Glomerular visceral epithelial cell (primary cell): Measurements from ENCODE around the gene NLGN4X.

Source experiments
- DNase-seq: peaks from one replicate; pipeline ENCODE4 v3.0.0-alpha.2; 2016; ENCODE audit errors: extremely low spot score

Gene NLGN4X

GRCh38 chrX:6228720-6229119, at the start of gene NLGN4X:
TSS of gene NLGN4X (minus strand) at chrX:6228867. CDS start at chrX:6151466, 77,401 bp downstream.
- no peak for DNase-seq

DNA sequence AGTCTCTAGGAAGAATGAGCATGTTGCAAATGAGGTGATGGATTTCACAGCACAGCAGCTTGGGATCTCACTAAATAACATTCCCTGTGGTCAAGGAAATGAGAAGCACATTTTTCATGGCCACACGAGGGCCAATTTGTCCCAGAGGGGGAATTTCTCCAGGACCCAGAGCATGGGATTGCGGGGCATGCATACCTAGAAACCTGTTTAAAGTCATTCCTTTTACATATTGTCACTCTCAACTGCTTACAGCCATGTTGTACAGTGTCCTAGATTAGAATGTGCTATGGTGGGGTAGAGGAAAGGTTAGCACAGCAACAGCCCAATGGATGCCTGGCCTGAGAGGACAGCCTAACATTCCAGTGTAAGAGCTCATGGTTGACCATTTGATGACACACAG, 37.4 kb upstream of the NLGN4X start:
- no peak for DNase-seq

GRCh38 chrX:6262959-6263358, 34.3 kb upstream of the NLGN4X start:
- DNase-seq: no peak

GRCh38 chrX:6257025-6257424, 28.4 kb upstream of the NLGN4X start:
- no peak for DNase-seq

DNA sequence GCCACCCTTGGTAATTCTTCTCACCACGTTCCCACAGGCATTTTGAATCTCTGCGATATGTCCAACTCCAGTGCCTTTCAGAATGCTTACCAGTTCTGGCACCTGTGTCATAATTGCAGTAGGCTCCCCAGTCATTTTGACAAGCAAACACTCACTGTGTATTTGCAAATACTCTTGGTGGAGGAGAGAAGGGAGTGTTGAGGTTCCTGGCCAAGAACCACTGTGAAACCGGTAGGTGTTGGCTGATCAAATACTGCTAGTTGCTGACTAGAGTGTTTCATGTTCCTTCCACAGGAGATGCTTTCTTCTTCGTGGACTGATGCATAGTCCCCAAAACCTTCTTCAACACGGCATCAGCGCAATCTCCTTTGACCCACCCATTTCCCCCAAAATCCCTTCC, 16.0 kb upstream of the NLGN4X start:
- DNase-seq: no peak

- no peak for DNase-seq
These were observed 9.9 kb upstream of the NLGN4X start for GRCh38 chrX:6238576-6238975.

DNA sequence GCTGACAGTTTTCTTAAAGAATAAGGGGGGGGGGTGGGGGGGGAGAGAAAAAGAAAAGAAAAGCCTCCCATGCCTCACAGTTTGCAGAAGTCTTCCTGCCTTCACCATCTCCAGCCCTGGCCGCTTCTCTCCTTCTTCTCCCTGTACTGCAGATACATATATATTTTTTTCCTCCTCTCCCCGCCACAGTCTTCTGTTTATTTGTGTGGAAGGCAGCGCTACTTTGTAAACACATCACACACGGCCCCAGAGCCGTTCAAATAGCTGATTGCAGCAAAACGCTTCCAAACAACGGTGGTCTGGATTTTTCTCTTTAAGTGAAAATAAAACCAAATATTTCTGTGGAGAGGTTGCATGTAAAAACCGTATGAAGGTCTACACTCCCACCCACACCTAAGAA, 732 bp downstream of the NLGN4X start:
- DNase-seq: no peak

- DNase-seq: no peak
These were observed 1.2 kb downstream of the NLGN4X start for GRCh38 chrX:6227453-6227835.

- DNase-seq: no peak
These were observed 1.8 kb downstream of the NLGN4X start for GRCh38 chrX:6226596-6227452.

DNA sequence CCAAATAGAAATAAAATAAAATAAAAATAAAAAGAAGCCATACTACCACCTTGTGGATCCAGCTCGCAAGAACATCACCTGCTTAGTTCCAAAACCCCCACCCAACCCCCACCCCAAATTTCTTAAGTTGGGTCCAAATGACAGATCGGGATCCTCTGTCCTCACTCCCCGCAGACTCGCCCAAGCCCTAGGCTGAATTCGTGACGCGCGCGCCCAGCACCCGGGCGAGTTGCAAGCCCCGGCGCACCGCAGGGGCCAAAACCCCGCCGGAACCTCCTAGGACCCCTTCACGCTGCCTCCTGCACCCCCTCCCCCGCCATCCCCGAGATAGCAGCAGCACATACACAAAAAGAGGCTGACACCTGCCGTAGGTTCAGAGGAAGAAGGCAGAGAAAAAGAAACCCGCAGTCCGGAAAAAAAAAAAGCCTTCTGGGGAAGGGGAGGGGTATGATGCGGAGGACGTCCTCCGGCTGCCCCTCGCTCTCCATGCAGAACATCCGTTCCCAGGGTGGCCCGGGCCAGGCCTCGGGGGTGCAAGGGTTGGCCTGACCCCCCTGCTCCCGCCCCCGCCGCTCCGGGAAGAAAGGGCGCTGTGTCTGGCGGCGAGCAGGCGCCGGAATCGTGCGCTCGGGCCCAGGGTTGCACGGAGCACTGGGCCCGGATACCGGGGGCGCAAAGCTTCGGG, 2.6 kb downstream of the NLGN4X start:
- no peak for DNase-seq

GRCh38 chrX:6225288-6225910, 3.3 kb downstream of the NLGN4X start:
- DNase-seq: no peak

DNA sequence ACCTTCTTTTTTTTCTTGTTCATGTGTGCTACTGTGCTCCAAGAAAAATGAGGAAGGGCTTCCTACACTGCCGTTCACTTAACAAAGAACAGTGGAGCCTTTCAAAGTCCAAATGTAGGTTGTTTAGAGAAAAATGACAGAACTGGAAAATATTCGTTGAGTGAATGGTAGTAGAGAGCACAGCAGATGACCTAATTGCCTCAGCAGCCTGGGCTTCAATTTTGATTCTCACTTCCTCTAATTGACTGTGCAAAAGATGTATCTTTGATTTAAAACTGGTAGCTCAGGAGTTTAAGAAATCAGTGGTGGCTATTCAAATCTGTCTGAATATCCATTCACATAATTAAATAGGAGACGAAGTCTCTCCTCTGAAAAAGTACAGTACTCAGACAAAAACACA, 5.2 kb downstream of the NLGN4X start:
- DNase-seq: no peak

DNA sequence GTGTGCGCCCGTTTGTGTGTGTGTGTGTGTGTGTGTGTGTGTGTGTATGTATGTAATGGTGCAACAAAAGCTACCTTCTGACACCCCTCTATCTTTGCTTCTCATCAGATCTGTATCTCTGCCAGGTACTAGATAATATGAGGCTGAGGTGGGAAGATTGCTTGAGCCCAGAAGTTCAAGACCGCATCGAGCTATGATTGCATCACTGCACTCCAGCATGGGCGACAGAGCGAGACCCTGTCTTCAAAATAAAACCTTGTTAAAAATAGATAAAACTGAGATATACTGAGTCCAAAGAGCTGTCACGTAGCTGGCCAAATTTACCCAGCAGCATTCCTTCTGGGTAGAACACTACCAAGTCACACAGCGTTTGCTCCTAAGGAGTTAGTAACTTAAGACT, 18.4 kb downstream of the NLGN4X start:
- no peak for DNase-seq

GRCh38 chrX:6203462-6204215, 25.0 kb downstream of the NLGN4X start:
- DNase-seq: no peak

DNA sequence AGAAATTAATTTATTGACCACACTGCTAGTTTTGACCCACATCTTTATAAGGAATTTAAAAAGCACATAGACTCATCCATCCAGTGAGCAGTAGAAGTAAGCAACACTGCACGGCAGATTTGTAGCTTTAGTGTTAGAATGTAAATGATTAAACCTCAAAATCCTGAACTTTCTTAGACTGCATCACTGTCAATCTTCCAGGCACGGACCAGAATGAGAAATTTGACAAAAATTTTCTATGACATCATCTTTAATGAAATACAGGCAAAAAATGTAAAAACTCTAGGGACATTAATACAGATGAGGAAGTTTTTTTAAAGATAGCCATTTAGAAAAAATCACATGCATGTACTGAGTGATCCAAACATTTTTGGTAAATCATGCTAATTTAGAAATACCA, 29.2 kb downstream of the NLGN4X start:
- DNase-seq: no peak

- no peak for DNase-seq
These were observed 41.4 kb downstream of the NLGN4X start for GRCh38 chrX:6187256-6187655.

DNA sequence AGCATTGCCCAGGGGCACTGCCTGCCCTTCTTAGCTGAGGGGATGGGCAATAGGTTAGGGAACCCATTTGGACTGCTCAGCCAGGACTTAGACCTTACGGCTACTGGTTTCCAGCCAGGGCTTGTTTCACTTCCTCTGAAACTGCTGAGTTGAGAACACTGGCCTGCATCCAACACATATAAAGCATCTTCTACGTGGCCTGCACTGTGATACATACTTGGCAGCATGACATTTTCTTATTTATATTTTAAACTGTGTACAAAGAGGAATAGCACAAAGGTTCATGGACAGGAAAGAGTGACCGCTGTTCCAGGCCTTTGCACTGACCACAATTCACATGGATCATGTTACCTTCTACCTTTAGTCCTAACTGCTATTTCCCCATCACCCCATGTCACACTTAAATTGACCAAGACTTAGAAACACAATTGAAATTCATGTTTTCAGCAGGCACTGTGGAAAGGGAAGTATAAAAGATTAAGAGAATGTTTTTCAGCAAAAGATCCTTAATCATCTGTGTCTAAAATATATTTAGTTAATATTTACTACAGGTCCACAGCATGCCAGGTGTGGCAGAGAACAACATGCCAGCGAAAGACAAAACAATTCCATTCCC, 43.7 kb downstream of the NLGN4X start:
- no peak for DNase-seq

DNA sequence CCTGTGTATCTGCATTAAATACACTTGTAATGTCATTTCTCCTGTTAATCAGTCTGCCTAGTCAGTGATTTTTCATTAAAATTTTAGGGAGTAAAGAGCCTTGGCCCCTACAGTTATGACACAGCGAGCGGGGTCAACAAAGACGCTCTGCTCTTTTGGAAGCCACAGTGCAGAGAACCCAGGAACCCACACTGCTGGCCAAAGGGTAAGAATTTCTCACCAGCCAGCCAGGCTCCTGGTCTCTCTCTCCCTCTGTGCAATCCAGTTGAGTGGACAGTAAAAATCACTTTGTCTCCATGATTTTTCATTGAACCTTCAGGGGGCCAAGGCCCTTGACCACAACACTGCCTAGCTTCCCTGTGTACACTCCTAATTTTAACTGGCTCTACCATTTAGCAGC, 52.8 kb downstream of the NLGN4X start:
- DNase-seq: no peak

DNA sequence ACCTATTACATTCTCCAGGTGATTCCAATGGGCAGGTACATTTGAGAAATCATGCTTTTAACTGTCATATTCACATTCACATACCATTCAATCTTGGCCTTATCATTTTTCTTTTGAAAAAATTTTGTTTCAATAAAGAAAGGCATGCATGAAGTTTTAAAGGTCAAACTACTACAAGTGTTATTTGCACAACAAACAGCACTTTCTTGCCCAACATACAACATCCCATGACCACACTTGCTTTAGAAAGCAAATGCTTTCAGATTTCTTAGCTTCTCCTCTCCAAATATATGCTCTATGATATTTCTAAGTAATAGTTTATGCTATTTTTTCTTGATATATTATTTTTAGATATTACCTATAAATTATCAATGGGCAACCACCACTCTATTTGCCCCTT, 58.2 kb downstream of the NLGN4X start:
- DNase-seq: no peak

DNA sequence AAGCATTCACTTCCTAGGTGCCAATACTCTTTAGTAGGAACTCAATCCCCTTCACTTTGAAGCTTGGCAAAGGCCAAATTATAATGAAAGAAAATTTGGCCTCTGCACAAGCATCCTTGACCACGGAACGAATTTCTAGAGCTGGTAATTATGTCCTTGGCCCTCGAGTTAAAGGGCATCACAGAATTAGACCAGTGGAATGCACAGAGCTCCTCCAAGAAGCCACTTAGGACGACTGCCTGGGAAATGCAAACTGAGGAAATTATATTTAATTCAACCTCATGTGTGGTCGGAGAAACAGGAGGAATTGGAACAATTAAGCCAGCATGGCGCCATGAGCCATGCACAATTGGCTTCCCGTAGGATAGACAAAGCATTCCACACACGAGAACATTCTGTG, 59.3 kb downstream of the NLGN4X start:
- DNase-seq: no peak

GRCh38 chrX:6163721-6164120, 64.9 kb downstream of the NLGN4X start:
- no peak for DNase-seq

- DNase-seq: no peak
These were observed 69.2 kb downstream of the NLGN4X start for GRCh38 chrX:6159468-6159867.
